K562 (cell line): ENCODE results near the gene SPRR2D. TPM values are rescaled to one million over a fixed set of nuclear protein-coding genes. Genes with fewer than 3 reads are reported as not detected.

ENCODE experiments used
- ATAC-seq: fragments of 200-7000 bp; cut with Tn5 transposase; 3 replicates; pipeline ENCODE4 v1.9.1; 2020; ENCODE audit warnings: moderate library complexity
- BruUV-seq: library from RNA; stranded (reverse); fragments of 400-500 nt; replicated peaks from 2 replicates; lab custom pipeline; 2021; lab: Mats Ljungman, UMichigan
- CTCF ChIA-PET: fragments of 300-600 bp; formaldehyde crosslinking; extraction: SDS; loops from one replicate; lab custom pipeline; 2021; ENCODE audit warnings: low intra/inter-chr PET ratio; lab: Yijun Ruan, JAX
- POLR2A ChIA-PET: fragments of 300-600, 350-650 bp; sonication (Branson Sonifier 250); formaldehyde crosslinking; extraction: SDS; loops from one replicate; lab custom pipeline; 2021; ENCODE audit warnings: antibody characterized with exemption, inconsistent platforms; lab: Yijun Ruan, JAX
- DNase-seq, 4 experiments: peaks; one replicate each; pipeline versions ENCODE4 v3.0.0 to v3.0.0-alpha.2; 2011 to 2018; ENCODE audit warnings: low spot score in 3 of 4, mixed read lengths in 3 of 4; ENCODE audit errors: extremely low read depth in 1 of 4
- FAIRE-seq: peaks from 2 replicates; lab custom pipeline; 2011; peaks lifted over from hg19 to GRCh38; lab: Jason Lieb, UNC
- H2AFZ ChIP-seq: 2 replicates; pipeline ENCODE4 v1.6.0; 2011; ENCODE audit warnings: low read depth, low read length, control low read depth, inconsistent platforms
- H3K27ac ChIP-seq: fragments of 200-600 bp; 3 replicates; pipeline ENCODE4 v1.8.0; 2011; ENCODE audit warnings: low read depth, mild to moderate bottlenecking, control low read depth, inconsistent platforms, low read length, moderate library complexity, mixed read lengths; ENCODE audit errors: extremely low read depth
- H3K27me3 ChIP-seq, 2 experiments: fragments of 300-600 bp in 1 of 2; 2 replicates in 1 of 2; 3 replicates in 1 of 2; pipeline versions ENCODE4 v1.6.0 to v1.8.0; 2011; ENCODE audit warnings: inconsistent platforms in 2 of 2, low read length in 2 of 2, mild to moderate bottlenecking in 1 of 2, mixed read lengths in 1 of 2, moderate library complexity in 1 of 2; ENCODE audit not compliant: control insufficient read depth in 2 of 2, insufficient read depth in 2 of 2
- H3K36me3 ChIP-seq: fragments of 300-600 bp; 3 replicates; pipeline ENCODE4 v1.8.0; 2011; ENCODE audit warnings: mild to moderate bottlenecking, low read length, inconsistent platforms; ENCODE audit not compliant: control insufficient read depth, insufficient read depth
- H3K4me1 ChIP-seq, 2 experiments: fragments of 200-600 bp in 1 of 2; replicated peaks in 1 of 2; 2 replicates in 1 of 2; 3 replicates in 1 of 2; pipeline versions ENCODE4 v1.5.1 to v1.8.0; 2011; ENCODE audit warnings: inconsistent platforms in 2 of 2, low read length in 2 of 2, mild to moderate bottlenecking in 1 of 2, mixed read lengths in 1 of 2, moderate library complexity in 1 of 2; ENCODE audit not compliant: control insufficient read depth in 2 of 2, insufficient read depth in 2 of 2
- H3K4me2 ChIP-seq: 2 replicates; pipeline ENCODE4 v1.6.1; 2011; ENCODE audit warnings: low read length, control low read depth, inconsistent platforms, mixed read lengths; ENCODE audit not compliant: insufficient read depth
- H3K4me3 ChIP-seq: fragments of 200-600 bp; sonication (generic), shearing (Covaris generic); 2 replicates; pipeline ENCODE4 v1.5.1; 2016; ENCODE audit warnings: control low read depth, inconsistent platforms
- H3K79me2 ChIP-seq: fragments of 200-600 bp; 3 replicates; pipeline ENCODE4 v1.8.0; 2011; ENCODE audit warnings: low read length, inconsistent platforms; ENCODE audit not compliant: control insufficient read depth, insufficient read depth
- H3K9ac ChIP-seq, 2 experiments: 2 replicates each; pipeline versions ENCODE4 v1.6.0 to v1.6.1; 2011; ENCODE audit warnings: low read depth in 2 of 2, low read length in 2 of 2, control low read depth in 1 of 2, inconsistent platforms in 1 of 2, mild to moderate bottlenecking in 1 of 2, mixed read lengths in 1 of 2; ENCODE audit not compliant: insufficient read depth in 1 of 2
- H3K9me1 ChIP-seq: one replicate; pipeline ENCODE4 v1.6.0; 2011; ENCODE audit warnings: inconsistent platforms, mild to moderate bottlenecking, low read length, moderate library complexity; ENCODE audit not compliant: control insufficient read depth, insufficient read depth
- H3K9me3 ChIP-seq: replicated peaks from 2 replicates; pipeline ENCODE4 v1.5.1; 2011; ENCODE audit warnings: low read depth, low read length, inconsistent platforms; ENCODE audit not compliant: control insufficient read depth, insufficient read depth
- H4K20me1 ChIP-seq: replicated peaks from 2 replicates; pipeline ENCODE4 v1.6.1; 2011; ENCODE audit warnings: low read length, inconsistent platforms, mixed read lengths; ENCODE audit not compliant: control insufficient read depth, insufficient read depth
- ADNP ChIP-seq: fragments of 200-800 bp; sonication (Bioruptor generic); IDR thresholded peaks from 2 replicates; pipeline ENCODE4 v1.6.1; 2016; ENCODE audit warnings: missing genetic modification characterization, missing compliant biosample characterization
- ARID3A ChIP-seq: IDR thresholded peaks from 2 replicates; pipeline ENCODE4 v1.6.1; 2012; ENCODE audit warnings: low read depth, low read length, improper control_type of control experiment, borderline replicate concordance
- CBX2 ChIP-seq: fragments of 200-600 bp; sonication (generic); IDR thresholded peaks from one replicate; pipeline ENCODE4 v1.6.1; 2012; ENCODE audit warnings: mild to moderate bottlenecking, low read length, inconsistent platforms; ENCODE audit not compliant: insufficient read depth, poor library complexity, severe bottlenecking
- DPF2 ChIP-seq: fragments of 450-650 bp; IDR thresholded peaks from 2 replicates; pipeline ENCODE4 v1.6.1; 2016
- EGR1 ChIP-seq: fragments of 450-650 bp; conservative IDR thresholded peaks from 2 replicates; pipeline ENCODE4 v1.6.1; 2017; ENCODE audit warnings: mild to moderate bottlenecking
- FOXM1 ChIP-seq, 2 experiments: fragments of 450-650 bp in 1 of 2; sonication (generic) in 1 of 2; formaldehyde crosslinking in 1 of 2; IDR thresholded peaks; 2 replicates each; pipeline versions ENCODE4 v1.6.1 to v1.9.0; 2017 to 2022; ENCODE audit warnings: low read depth in 2 of 2, mild to moderate bottlenecking in 2 of 2, missing genetic modification reagents in 1 of 2, moderate library complexity in 1 of 2
- HLTF ChIP-seq: fragments of 450-650 bp; IDR thresholded peaks from 2 replicates; pipeline ENCODE4 v1.6.1; 2016
- POLR2AphosphoS5 ChIP-seq: IDR thresholded peaks from 2 replicates; pipeline ENCODE4 v1.6.1; 2011; ENCODE audit warnings: mild to moderate bottlenecking, low read depth, low read length, moderate library complexity; ENCODE audit not compliant: control insufficient read depth, insufficient read depth
- PRMT5 ChIP-seq: sonication (generic); formaldehyde crosslinking; IDR thresholded peaks from 2 replicates; pipeline ENCODE4 v1.5.0; 2020; ENCODE audit warnings: missing genetic modification reagents
- PURB ChIP-seq: sonication (generic); formaldehyde crosslinking; IDR thresholded peaks from 2 replicates; pipeline ENCODE4 v1.9.0; 2021; ENCODE audit warnings: low read depth, mild to moderate bottlenecking, missing genetic modification reagents
- TBL1XR1 ChIP-seq, 2 experiments: IDR thresholded peaks; 2 replicates each; pipeline ENCODE4 v1.6.1; 2012; ENCODE audit warnings: improper control_type of control experiment in 2 of 2, low read length in 2 of 2, mild to moderate bottlenecking in 1 of 2
- ZBTB1 ChIP-seq: sonication (generic); formaldehyde crosslinking; IDR thresholded peaks from 2 replicates; pipeline ENCODE4 v1.8.1; 2023; ENCODE audit warnings: missing genetic modification reagents, low read depth, mild to moderate bottlenecking, borderline replicate concordance
- ZBTB8A ChIP-seq: fragments of 450-650 bp; IDR thresholded peaks from 2 replicates; pipeline ENCODE4 v1.6.1; 2018; ENCODE audit warnings: mild to moderate bottlenecking, moderate library complexity; ENCODE audit not compliant: partially characterized antibody
- ZNF175 ChIP-seq: fragments of 200-800 bp; sonication (Bioruptor generic); IDR thresholded peaks from 2 replicates; pipeline ENCODE4 v1.6.1; 2016; ENCODE audit warnings: low read depth, mild to moderate bottlenecking, missing genetic modification characterization, missing compliant biosample characterization
- ZNF311 ChIP-seq: fragments of 250-450 bp; sonication (Bioruptor Pico); IDR thresholded peaks from 2 replicates; pipeline ENCODE4 v1.4.0; 2020; ENCODE audit warnings: mild to moderate bottlenecking, moderate library complexity
- ZNF398 ChIP-seq: fragments of 250-450 bp; sonication (Bioruptor Pico); IDR thresholded peaks from 2 replicates; pipeline ENCODE4 v1.8.0; 2021; ENCODE audit warnings: moderate library complexity, mild to moderate bottlenecking, inconsistent platforms
- WGBS: fragments of 100-300 bp; shearing (Covaris generic); methylation state at CpG from one replicate; pipeline ENCODE4 v1.1.6; 2016; ENCODE audit warnings: low coverage, mixed read lengths; ENCODE audit not compliant: insufficient coverage; ENCODE audit errors: missing lambda C conversion rate; 5-methylcytosine and 5-hydroxymethylcytosine counted together
- in situ Hi-C: fragments of 300-500 bp; cut with MboI; formaldehyde crosslinking; loops from 4 replicates; pipeline ENCODE4 v1.15.0; 2018; ENCODE audit warnings: inconsistent platforms, mixed read lengths
- intact Hi-C: fragments of 100-400 bp; cut with micrococcal nuclease; formaldehyde crosslinking; loops from 2 replicates; pipeline ENCODE4 v1.14.2; 2022
- polyA plus RNA-seq, 8 experiments: library from polyadenylated mRNA; depleted of rRNA in 4 of 8; stranded (reverse) in 5 of 8; unstranded in 3 of 8; fragments of >200 nt; fragmentation: Nextera tagmentation in 2 of 8; fragmentation: Illumina TruSeq in 1 of 8; extraction: Ambion mirVana in 2 of 8; extraction: Trizol in 1 of 8; gene quantifications; 2 replicates each; pipeline versions ENCODE4 v1.2.1 to v1.2.3, GENCODE V29; 2011 to 2014; ENCODE audit warnings: inconsistent platforms in 1 of 8, missing spikeins in 1 of 8
- total RNA-seq, 7 experiments: library from RNA; depleted of rRNA in 6 of 7; stranded (reverse); fragments of >200 nt in 6 of 7; fragmentation: Illumina TruSeq in 2 of 7; extraction: Trizol in 2 of 7; gene quantifications; 2 replicates each; pipeline versions ENCODE4 v1.2.1 to v1.2.3, GENCODE V29; 2011 to 2021; ENCODE audit warnings: low replicate concordance in 1 of 7

Gene SPRR2D
- total and polyA plus RNA-seq, 9 of the 15 experiments (the other 6 are each of a cell fraction or from before 2014, with no cell fraction given), result 0.91 to 5.1 (median 3.2) TPM; not detected in 1

- no peak for TF ChIP-seq ZNF398 (CRISPR knock-in tag)
- no peak for TF ChIP-seq ZNF311 (CRISPR knock-in tag)
- no peak for TF ChIP-seq PRMT5 (CRISPR knock-in tag)
- no peak for TF ChIP-seq ZBTB1 (CRISPR knock-in tag)
- no peak for TF ChIP-seq EGR1
Measured at GRCh38 chr1:153070243-153070642, 29.3 kb upstream of the SPRR2D start (continued).

DNA sequence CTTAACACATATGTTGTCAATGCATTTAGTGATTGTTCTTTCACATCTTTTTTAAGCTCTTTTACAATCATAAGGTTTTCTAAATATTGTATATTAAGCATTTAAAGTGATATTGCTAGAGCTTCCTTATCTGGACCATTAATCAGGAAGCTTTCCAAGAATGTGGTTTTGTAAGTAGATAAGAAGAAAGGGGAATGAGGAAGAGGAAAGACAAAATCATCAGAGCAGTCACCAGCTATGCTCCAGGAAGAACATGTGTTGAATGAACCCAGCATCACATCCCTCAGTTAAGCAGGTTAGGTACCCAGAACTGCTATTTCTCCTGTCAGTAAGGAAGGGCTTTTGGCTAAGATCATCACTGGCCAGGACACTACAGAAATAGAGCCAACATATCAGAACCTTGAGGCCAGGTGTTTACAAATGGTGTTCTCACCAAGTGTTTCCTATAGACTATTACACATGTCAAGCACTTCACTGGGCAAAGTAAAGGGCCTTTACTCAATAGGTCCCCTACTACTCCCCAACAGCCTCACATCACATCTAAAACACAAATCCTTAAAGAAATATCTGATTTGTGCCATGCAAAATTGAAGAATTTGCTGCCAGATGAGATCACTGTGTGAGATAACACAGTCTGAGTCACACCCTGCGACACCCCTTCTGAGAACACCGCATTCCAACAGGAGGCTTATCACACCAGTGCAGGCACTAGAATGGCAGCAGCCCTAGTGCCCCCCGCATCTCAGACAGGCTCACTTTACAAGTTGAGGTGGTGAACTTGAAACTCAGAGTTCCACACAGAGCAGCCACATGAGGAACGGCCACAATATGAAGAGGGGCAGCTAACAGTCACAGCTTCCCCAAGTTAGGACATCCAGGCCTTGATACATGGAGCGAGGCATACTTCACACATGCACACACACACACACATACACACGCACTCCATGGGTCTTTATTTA lies 18.2 kb upstream of the SPRR2D start:
- Histone ChIP-seq H3K36me3 (no peaks in the 10 kb centered on the region), H2AFZ (peak overlapping the region; percentile 87), H3K4me1 (peaks cover 13 to 25% of the 10 kb centered on the region in 2 experiments; a peak in 4 of 5 replicates), H3K4me3 (no peak overlapping the region), H3K27ac (peak overlapping the region; percentile 81), H3K79me2 (no peaks in the 10 kb centered on the region), H3K4me2 (peak overlapping the region; percentile 83), H4K20me1 (no peaks in the 10 kb centered on the region), H3K27me3 (no peaks in the 10 kb centered on the region), H3K9me3 (no peaks in the 10 kb centered on the region), H3K9me1 (no peaks in the 10 kb centered on the region), H3K9ac (peak overlapping the region; percentile 22 to 54; a peak in 3 of 4 replicates)
- intact Hi-C loops (no loop called here), in situ Hi-C loops (no loop called here)
- peak; percentile 63 to 91 (median 76) for DNase-seq
- ATAC-seq, result peak; percentile 97
- POLR2A ChIA-PET, result interaction anchor here (0.9 to 1.7 kb wide), 5 partner anchors 8 to 67 kb away, joined by 3 to 6 read pairs (median 3); no protein-coding TSS in a partner anchor
- FAIRE-seq, result peak; percentile 96
- 4% methylated on average over 6 of the region's 6 CpGs for WGBS
- BruUV-seq, result no TSS peak
- CTCF ChIA-PET, result no interaction called here
- TF ChIP-seq POLR2AphosphoS5 (peak; percentile 85), PURB (no peak), TBL1XR1 (IDR thresholded peaks at IDR 0.05; ENCODE audit: low read length in 2 of 2) (peak; percentile 55 to 74; a peak in 2 of 4 replicates), ZNF175 (CRISPR knock-in tag) (0 out of 2 replicates have a peak, but pooled peaks have one; percentile 63), CBX2 (no peak), DPF2 (peak; percentile 99), FOXM1 (IDR thresholded peaks at IDR 0.05; ENCODE audit: low read depth) (peak; percentile 59), FOXM1 (CRISPR knock-in tag; IDR thresholded peaks at IDR 0.05; ENCODE audit: low read depth) (no peak), HLTF (peak; percentile 71; the same call in 1 of the 2 replicates), ZBTB8A (no peak), ADNP (tag) (0 out of 2 replicates have a peak, but pooled peaks have one; percentile 33), ARID3A (peak; percentile 52; the same call in 1 of the 2 replicates)
